Measurements from ENCODE around the gene SLC38A1.
"Not testable (repeated sequence)": the region's sequence is repeated elsewhere in the genome, so short reads cannot be mapped to it uniquely, and the experiment has no call there.

The SLC38A1 gene

DNA sequence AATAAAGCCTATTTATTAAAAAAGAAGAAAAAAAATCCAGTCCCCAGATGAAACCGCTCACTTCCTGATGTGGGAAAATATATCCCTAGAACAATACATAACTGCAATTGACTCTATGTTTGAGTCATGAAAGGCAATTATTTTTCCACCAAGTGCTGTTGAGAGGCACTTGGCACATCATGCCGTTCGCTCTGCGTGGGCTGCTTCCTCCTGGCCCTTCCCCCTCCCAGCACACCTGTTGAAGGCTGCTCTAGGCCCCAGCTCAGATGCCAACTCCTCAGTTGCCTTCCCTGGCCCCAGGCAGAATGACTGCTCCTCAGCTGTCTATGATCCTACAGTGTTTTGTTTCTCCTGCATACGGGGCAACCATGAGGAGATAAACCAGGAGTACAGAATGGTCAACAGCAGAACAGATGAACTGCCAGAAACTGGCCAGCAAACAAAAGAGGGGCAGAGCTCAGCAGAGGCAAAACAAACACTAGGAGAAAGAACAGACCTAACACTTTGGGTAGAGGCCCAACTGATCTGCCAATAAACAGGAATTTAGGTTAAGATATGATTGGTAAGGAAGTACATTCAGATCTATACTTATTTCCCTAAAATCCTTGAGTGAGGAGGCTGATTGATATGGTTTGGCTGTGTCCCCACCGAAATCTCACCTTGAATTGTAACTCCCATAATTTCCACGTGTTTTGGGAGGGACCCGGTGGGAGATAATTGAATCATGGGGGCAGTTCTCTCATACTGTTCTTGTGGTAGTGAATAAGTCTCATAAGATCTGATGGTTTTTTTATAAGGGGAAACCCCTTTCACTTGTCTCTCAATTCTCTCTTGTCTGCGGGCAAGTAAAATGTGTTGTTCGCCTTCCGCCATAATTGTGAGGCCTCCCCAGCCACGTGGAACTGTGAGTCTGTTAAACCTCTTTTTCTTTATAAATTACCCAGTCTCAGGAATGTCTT is 58.6 kb downstream of the SLC38A1 start:
- Histone ChIP-seq H3K27me3 (no peaks in the 10 kb centered on the region), H3K27ac (no peak overlapping the region), H3K9ac (no peak overlapping the region), H3K4me1 (peaks cover 34% of the 10 kb centered on the region), H3K9me3 (no peaks in the 10 kb centered on the region), H3K4me3 (no peak overlapping the region), H3K36me3 (peaks cover 95% of the 10 kb centered on the region), H3K4me2 (0 out of 2 replicates have a peak overlapping the region, but pooled peaks have one; percentile 7), H4K20me1 (peaks cover 99% of the 10 kb centered on the region)
- TF ChIP-seq Cebpa-rat (IDR thresholded peaks at IDR 0.05): no peak

GRCh38 chr12:46209170-46209569 is 59.7 kb downstream of the SLC38A1 start:
- Histone ChIP-seq H3K4me2 (no peak overlapping the region), H3K9ac (no peak overlapping the region), H3K4me1 (peaks cover 24% of the 10 kb centered on the region), H3K9me3 (no peaks in the 10 kb centered on the region), H3K4me3 (no peak overlapping the region), H3K27ac (no peak overlapping the region), H3K36me3 (peaks cover 98% of the 10 kb centered on the region), H3K27me3 (no peaks in the 10 kb centered on the region), H4K20me1 (peaks cover 95% of the 10 kb centered on the region)
- TF ChIP-seq Cebpa-rat (IDR thresholded peaks at IDR 0.05): no peak

DNA sequence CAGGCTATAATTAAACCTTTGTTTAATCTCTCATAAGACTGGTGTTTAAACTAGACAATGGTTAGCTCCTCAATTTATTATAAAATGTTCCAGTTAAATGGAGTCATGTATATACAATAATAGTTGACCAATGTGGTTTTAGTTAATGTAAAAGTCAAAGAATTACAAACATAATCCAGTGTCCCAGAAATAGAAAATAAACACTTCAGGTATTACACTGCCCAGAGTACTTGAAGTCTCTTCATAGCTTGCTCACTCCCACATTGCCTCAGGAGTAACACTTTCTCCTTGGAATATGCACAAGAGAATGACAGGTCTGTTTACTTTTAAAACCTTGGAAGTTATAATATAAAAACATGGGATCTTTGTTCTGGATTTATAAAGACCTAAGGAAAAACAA is 60.5 kb downstream of the SLC38A1 start:
- no peak overlapping the region for H3K4me2 ChIP-seq
- TF ChIP-seq Cebpa-rat (IDR thresholded peaks at IDR 0.05): no peak
- no peak overlapping the region for H3K4me3 ChIP-seq
- H3K9ac ChIP-seq: no peak overlapping the region
- peaks cover 16% of the 10 kb centered on the region for H3K4me1 ChIP-seq
- H3K27ac ChIP-seq: no peak overlapping the region
- no peaks in the 10 kb centered on the region for H3K27me3 ChIP-seq
- H3K9me3 ChIP-seq: no peaks in the 10 kb centered on the region
- peaks cover 87% of the 10 kb centered on the region for H4K20me1 ChIP-seq
- H3K36me3 ChIP-seq: peaks cover 99% of the 10 kb centered on the region

- Histone ChIP-seq H3K4me1 (peaks cover 9% of the 10 kb centered on the region; the same call in 1 of the 2 replicates), H3K27me3 (no peaks in the 10 kb centered on the region), H3K4me3 (no peak overlapping the region), H3K36me3 (peaks cover 99% of the 10 kb centered on the region), H3K9me3 (no peaks in the 10 kb centered on the region), H4K20me1 (peaks cover 80% of the 10 kb centered on the region), H3K9ac (no peak overlapping the region), H3K27ac (no peak overlapping the region), H3K4me2 (no peak overlapping the region)
- TF ChIP-seq Cebpa-rat (IDR thresholded peaks at IDR 0.05): no peak
These were observed 61.2 kb downstream of the SLC38A1 start for GRCh38 chr12:46207644-46208043.

DNA sequence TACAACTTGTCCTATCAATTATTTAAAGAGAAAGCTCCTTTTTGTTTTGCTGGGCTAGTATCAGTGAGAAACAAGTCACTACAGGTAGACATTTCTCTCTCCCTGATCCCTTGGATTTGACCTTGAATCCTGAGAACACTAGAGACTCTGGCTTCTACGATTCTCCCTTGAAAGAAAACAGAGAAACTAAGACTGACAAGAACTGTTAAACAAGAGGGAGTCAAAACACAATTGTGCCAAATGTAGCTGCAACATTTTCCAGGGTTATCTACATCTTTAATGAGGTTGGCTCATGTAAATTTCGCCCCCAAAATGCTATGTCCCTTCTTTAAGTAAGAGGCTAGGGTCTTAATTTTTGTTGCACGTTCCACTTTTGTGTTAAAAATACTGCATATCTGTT is 62.4 kb downstream of the SLC38A1 start:
- no peaks in the 10 kb centered on the region for H3K27me3 ChIP-seq
- no peak overlapping the region for H3K27ac ChIP-seq
- H3K36me3 ChIP-seq: peaks cover 98% of the 10 kb centered on the region
- peaks cover 5% of the 10 kb centered on the region; the same call in 1 of the 2 replicates for H3K4me1 ChIP-seq
- peaks cover 73% of the 10 kb centered on the region for H4K20me1 ChIP-seq
- no peaks in the 10 kb centered on the region for H3K9me3 ChIP-seq
- H3K9ac ChIP-seq: no peak overlapping the region
- no peak overlapping the region for H3K4me3 ChIP-seq
- no peak overlapping the region for H3K4me2 ChIP-seq
- no peak for TF ChIP-seq Cebpa-rat (IDR thresholded peaks at IDR 0.05)

DNA sequence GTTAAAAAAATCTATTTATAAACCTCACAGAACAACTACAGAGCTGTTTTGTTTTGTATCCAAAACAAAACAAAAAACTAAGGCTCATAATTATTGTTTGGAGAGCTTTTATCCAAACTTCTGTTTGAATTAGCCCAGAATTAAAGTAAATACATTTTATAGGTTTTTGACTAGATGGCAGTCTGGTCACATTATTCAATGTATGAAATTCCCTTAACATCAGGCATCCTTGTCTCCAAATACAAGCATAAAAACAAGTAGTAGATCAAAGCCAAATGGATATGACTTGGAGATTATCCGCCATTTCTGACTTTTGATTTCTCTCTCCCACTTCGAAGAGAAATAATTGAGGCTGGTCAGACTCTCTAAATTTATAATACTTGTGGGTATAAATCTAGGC is 63.5 kb downstream of the SLC38A1 start:
- no peak overlapping the region for H3K4me2 ChIP-seq
- no peak overlapping the region for H3K4me3 ChIP-seq
- peaks cover 5% of the 10 kb centered on the region; the same call in 1 of the 2 replicates for H3K4me1 ChIP-seq
- H3K36me3 ChIP-seq: peaks cover 98% of the 10 kb centered on the region
- H4K20me1 ChIP-seq: peaks cover 66% of the 10 kb centered on the region
- no peak for TF ChIP-seq Cebpa-rat (IDR thresholded peaks at IDR 0.05)
- H3K9me3 ChIP-seq: no peaks in the 10 kb centered on the region
- no peak overlapping the region for H3K9ac ChIP-seq
- no peak overlapping the region for H3K27ac ChIP-seq
- H3K27me3 ChIP-seq: no peaks in the 10 kb centered on the region

DNA sequence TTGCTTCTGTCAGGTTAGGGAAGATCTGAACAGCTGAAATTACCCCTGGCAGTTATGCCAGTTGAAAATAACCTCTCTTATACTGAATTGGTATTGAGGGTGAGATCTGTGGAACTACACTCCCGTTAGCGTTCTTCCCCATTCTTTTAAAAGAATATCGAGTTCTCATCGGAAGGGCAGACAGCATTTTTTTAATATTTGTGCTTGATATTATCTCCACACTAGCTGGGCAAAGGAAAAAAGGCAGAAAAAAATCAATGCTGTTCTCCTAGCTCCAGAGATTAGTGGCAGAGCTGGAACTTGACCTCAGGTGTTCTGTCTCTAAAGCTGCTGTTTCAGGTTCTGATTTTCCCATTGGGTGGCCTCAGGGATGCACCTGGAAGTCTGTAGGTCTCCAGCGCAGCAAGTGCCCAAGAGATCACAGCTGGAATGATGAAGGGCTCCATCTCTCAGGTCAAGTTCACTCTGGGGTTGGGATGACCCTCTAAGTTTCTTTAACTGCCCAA is 67.5 kb downstream of the SLC38A1 start:
- Histone ChIP-seq H3K4me2 (no peak overlapping the region), H3K4me1 (no peaks in the 10 kb centered on the region), H3K27ac (no peak overlapping the region), H4K20me1 (peaks cover 26% of the 10 kb centered on the region), H3K36me3 (peaks cover 99% of the 10 kb centered on the region), H3K4me3 (no peak overlapping the region), H3K27me3 (no peaks in the 10 kb centered on the region), H3K9ac (no peak overlapping the region), H3K9me3 (peaks cover 22% of the 10 kb centered on the region)
- TF ChIP-seq Cebpa-rat (IDR thresholded peaks at IDR 0.05): no peak

- H3K4me2 ChIP-seq: no peak overlapping the region
These were observed 68.3 kb downstream of the SLC38A1 start for GRCh38 chr12:46200551-46200950.

DNA sequence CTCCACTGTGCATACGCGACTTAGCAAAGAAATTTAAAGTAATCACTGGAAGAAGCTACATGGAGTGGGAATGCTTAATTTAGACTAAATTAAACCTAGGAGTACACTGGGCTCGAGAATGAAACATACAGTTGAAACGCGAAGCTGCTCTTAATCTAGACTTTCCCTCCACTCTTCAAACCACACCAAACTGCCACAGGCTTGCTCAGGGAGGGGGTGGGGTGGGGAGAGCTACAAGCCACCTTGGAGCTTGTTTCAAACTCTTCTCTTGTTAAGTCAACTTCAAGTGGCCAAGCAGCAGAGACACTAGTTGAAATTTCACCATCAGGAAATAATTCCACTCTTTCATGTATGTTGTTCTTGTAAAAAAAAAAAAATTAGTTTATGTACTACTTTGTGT is 69.9 kb downstream of the SLC38A1 start:
- Histone ChIP-seq H4K20me1 (peaks cover 8% of the 10 kb centered on the region; the same call in 1 of the 2 replicates), H3K9me3 (peaks cover 46% of the 10 kb centered on the region), H3K4me2 (no peak overlapping the region), H3K4me3 (no peak overlapping the region), H3K9ac (no peak overlapping the region), H3K4me1 (no peaks in the 10 kb centered on the region), H3K36me3 (peaks cover 99% of the 10 kb centered on the region), H3K27me3 (no peaks in the 10 kb centered on the region), H3K27ac (no peak overlapping the region)
- no peak for TF ChIP-seq Cebpa-rat (IDR thresholded peaks at IDR 0.05)

More at GRCh38 chr12:46200551-46200950, 68.3 kb downstream of the SLC38A1 start:
- no peaks in the 10 kb centered on the region for H3K4me1 ChIP-seq
- H3K27me3 ChIP-seq: no peaks in the 10 kb centered on the region
- no peak overlapping the region for H3K27ac ChIP-seq
- H4K20me1 ChIP-seq: peaks cover 18% of the 10 kb centered on the region; the same call in 1 of the 2 replicates
- H3K4me3 ChIP-seq: no peak overlapping the region
- peaks cover 99% of the 10 kb centered on the region for H3K36me3 ChIP-seq
- TF ChIP-seq Cebpa-rat (IDR thresholded peaks at IDR 0.05): no peak
- peaks cover 30% of the 10 kb centered on the region for H3K9me3 ChIP-seq
- no peak overlapping the region for H3K9ac ChIP-seq

GRCh38 chr12:46197883-46198282 is 71.0 kb downstream of the SLC38A1 start:
- Histone ChIP-seq H3K9me3 (peaks cover 57% of the 10 kb centered on the region), H3K9ac (no peak overlapping the region), H3K27ac (no peak overlapping the region), H4K20me1 (peaks cover 8% of the 10 kb centered on the region; the same call in 1 of the 2 replicates), H3K27me3 (no peaks in the 10 kb centered on the region), H3K4me3 (no peak overlapping the region), H3K4me2 (no peak overlapping the region), H3K4me1 (no peaks in the 10 kb centered on the region), H3K36me3 (peaks cover 99% of the 10 kb centered on the region)
- TF ChIP-seq Cebpa-rat (IDR thresholded peaks at IDR 0.05): no peak

GRCh38 chr12:46190533-46190932 is 78.3 kb downstream of the SLC38A1 start:
- not testable (repeated sequence) for H3K4me2 ChIP-seq, H3K4me1 ChIP-seq, H4K20me1 ChIP-seq, H3K4me3 ChIP-seq, H3K27me3 ChIP-seq, H3K27ac ChIP-seq, H3K9ac ChIP-seq
- H3K36me3 ChIP-seq: peaks cover 80% of the 10 kb centered on the region
- peaks cover 32% of the 10 kb centered on the region for H3K9me3 ChIP-seq

All from BLaER1 (cell line).